HG03039 (cell line): Measurements from ENCODE around the gene OR4K1.
"Not testable (repeated sequence)": the region's sequence is repeated elsewhere in the genome, so short reads cannot be mapped to it uniquely, and the experiment has no call there.

Source experiments
- ATAC-seq: cut with Tn5 transposase; IDR thresholded peaks from one replicate; pipeline ENCODE4 v1.9.1; 2021; ENCODE audit warnings: mild to moderate bottlenecking, moderate library complexity; ENCODE audit not compliant: unreplicated experiment

OR4K1 gene, protein sequence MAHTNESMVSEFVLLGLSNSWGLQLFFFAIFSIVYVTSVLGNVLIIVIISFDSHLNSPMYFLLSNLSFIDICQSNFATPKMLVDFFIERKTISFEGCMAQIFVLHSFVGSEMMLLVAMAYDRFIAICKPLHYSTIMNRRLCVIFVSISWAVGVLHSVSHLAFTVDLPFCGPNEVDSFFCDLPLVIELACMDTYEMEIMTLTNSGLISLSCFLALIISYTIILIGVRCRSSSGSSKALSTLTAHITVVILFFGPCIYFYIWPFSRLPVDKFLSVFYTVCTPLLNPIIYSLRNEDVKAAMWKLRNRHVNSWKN

DNA sequence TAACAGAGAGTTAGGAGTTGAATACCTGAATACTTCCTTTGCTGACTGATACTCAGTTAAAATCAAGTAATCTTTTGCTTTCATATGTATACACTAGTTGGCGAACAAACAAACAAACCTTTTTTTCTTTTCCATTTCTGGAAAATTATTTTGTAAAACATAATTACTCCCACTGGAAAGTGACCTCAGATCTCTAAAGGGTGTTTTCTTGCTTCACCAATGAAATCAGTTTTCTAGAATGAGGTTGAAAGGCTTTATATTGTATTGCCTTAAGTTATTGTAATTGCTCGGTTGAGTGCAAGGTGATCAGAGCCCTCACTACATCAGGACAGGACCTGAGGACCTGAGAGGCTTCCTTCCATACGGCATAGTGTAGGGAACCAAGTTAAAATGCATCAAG, at the start of gene OR4K1:
OR4K1 (plus strand) TSS at position 301 of the 400 bp plus-strand sequence. CDS start 4,750 bp downstream, outside the sequence.
- no peak for ATAC-seq

DNA sequence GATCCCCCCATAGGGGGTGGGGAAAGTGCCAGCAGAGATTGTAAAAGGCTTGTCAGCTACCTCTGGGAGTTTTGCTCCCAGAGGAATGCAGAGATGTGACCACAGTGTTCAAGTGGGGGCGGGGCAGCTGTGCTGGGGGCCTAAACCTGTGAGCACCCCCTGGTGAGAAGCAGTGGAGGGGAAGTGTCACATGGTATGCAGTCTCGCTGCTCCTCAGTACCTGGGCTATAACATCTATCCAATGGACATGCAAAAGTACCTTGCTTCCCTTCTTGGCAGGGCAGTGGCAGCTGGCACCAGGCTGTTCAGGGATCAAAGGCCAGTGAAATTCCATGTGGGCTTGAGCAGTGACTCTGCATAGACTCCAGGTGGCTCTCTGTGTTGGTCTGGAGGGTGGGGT, 35.4 kb upstream of the OR4K1 start:
- ATAC-seq = no peak

DNA sequence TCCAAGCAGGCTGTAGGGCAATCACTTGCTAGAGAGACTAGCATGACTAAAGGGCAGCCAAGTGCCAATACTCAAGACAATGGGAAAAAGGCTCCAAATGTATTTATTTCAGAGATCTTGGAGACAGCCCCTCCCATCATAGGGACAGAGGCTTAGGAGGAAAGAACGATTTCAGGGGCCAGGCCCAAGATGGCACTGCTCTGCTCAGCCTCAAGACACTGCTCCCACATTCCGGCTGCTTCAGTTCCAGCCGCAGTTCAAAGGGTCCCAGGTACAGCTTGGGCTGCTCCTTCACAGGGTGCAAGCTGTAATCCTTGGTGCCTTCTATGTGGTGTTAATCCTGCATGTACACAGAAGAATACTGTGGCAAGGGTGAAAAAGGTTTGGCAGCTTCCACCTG, 29.7 kb upstream of the OR4K1 start:
- ATAC-seq = no peak

DNA sequence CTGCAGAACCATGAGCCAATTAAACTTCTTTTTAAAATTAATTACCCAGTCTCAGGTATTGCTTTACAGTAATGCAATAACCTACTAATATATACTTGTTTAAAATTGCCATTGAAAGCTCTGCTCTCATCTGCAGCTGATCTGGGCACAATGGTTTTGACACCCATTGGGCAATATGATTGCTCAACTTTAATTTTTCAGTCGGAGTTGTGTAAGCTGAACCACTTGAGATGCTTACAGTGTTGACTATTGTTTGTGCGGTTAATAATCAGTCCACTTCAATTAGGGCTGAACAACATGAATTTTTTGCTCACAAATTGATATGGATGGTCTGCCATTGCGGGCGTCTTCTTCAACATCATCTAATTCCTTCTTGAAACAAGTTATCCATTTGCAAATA, 28.3 kb upstream of the OR4K1 start:
- ATAC-seq = no peak

DNA sequence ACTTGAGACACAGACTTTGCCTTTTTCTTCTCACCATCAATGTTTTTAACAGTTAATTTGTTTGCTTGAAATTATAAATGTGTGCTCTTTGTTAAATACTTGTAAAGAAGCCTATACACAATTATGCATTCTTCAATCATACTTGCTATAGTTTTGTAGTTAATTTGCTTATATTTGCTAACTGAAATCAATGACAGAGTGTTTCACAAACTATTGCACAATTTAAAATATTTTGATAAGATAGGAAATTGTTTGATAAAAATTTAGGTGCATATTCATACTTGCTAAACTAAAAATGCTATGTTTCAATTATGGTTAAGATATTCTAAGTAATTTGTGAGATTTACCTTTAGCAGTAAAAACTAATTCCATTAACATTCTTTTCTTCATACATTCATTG, 24.1 kb upstream of the OR4K1 start:
- no peak for ATAC-seq

DNA sequence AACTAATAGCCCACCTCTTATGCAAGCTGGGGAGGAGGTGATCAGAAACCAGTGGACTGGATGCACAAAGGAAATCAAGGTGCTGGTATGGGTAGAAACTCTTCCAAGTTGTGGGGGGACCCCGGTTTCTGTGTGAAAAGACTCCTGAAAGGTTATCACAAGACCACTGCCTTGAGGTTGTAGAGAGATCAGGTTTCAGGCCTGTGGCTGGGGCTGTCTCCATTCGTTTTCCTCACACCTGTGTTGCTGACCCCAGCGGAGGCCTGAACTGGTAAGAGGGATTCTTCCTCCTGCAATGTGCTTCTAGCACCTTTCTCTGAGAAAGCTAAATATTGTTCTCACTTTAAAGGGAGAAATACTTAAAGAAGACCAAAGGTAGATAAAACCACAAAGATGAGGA, 19.6 kb upstream of the OR4K1 start:
- ATAC-seq = no peak

DNA sequence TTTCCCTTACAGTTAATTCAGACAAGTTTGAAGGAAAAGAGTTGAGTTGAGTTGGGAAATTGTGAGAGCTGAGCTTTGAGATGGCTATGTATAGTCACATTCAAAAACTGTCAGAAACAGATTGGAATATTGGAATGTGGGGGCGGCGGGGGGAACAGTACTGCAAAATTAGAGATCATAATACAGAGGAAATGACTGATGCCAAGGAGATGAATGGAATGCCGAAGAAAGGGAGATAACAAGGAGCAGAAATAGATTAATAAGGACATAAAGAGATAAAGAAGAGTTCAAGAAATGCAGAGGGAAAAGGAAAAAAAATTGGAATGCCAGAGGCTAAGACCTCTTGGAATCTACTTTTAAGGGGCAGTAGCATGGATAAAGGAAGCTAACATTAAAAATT, 13.5 kb upstream of the OR4K1 start:
- no peak for ATAC-seq

DNA sequence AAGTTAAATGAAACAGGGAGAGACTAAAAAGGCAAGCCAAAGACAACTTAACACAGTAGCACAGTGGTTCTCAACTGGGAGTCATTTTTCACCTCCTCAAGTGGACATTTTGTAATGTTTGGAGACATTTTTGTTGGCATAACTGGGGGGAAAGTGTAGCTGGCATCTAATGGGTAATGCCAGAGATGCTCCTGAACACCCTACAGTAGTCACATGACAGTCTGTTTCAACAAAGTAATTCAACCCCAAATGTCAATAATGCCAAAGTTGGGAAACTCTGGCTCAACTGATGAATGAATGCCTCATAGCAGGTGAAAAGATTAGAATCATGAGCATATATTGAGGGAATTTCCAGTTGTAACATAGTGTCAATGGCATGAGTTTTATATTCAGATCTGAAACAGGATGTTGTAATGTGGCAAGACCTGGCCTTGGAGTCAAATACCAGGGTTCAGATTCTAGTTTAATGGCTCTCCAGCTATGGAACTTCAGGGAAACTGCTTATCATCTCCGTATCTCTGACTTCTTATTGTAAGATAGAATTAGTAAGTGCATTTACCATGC, 12.7 kb upstream of the OR4K1 start:
- ATAC-seq = no peak

DNA sequence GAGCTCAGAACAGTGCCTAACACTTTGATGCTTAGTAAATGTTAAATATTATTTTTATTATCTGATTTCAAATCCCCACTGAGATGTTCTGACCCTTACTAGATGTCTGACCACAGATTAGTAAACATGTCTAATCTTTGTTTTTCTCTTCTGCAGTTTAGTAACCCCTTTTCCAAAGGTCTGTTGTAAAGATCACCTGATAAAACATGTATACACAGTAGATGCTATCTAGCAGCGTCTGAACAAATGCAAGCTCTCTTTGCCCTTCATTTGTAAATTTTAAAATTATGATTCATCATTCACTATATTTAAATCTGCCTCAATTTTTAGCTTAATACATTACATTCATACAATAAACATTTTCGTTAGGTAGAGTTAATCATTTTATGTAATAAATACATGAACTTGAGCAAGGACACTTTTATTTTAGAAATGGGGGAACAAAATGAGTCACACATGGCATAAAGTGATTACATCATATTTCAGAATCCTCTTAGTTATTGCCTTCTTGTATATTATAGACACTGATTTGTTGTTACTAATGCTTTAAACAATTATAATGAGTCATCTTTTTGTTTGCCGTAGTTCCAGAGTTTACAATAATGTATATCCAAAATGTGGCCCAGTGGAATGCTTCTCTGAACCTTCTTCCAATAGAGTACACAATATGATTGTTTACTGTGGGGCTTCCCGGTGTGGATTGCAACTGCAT, 12.0 kb upstream of the OR4K1 start:
- no peak for ATAC-seq

DNA sequence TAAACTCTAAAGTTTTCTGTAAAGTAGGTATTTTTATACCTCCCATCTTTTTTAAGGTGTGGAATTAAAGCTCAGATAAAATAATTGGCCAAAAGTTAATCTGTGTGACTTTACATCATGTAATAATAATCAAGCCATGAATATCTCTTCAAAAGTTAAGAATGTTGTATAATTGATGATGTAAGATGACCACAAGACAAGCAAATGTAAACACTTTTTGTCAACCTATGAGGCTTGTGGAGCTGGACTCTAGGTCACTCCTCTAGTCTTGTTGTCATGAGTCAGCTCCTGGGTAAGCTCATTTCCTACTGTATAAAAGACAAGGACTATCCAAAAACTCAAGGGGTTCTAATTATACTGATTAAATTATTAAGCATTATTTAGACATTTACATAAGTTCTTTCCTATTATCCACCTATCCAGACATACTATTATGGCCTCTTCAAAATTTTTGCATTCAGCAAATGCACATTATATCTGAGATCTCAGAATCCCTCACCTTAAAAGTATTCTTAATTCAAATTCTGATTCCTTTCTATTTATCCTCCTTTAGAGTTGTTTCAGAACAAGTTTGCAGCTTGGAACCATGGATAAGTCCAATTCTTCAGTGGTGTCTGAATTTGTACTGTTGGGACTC, 10.6 kb upstream of the OR4K1 start, which contains the start of gene OR4K5:
OR4K5 (plus strand) TSS at position 587 of the 637 bp plus-strand sequence; CDS start at position 587, 0 bp downstream.
- ATAC-seq = no peak

DNA sequence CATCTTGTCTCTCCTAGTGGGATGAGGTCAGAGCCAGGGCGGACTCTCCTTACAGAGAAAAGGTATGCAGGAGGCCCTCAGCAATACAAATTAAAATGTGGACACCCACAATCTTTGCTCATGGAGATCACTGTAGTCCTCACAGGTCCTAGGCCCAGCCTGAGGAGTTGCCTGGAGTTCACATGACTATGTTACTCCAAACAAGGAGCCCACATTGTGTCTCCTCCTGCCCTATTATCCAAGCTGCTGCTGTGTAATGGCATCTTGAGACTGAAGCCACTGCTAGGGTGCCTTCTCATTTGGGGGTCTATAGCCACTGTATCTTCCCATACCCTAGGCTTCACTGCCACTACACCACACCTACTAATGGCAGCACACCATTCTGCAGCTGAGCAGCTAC, 11.0 kb downstream of the OR4K1 start:
- ATAC-seq = no peak

DNA sequence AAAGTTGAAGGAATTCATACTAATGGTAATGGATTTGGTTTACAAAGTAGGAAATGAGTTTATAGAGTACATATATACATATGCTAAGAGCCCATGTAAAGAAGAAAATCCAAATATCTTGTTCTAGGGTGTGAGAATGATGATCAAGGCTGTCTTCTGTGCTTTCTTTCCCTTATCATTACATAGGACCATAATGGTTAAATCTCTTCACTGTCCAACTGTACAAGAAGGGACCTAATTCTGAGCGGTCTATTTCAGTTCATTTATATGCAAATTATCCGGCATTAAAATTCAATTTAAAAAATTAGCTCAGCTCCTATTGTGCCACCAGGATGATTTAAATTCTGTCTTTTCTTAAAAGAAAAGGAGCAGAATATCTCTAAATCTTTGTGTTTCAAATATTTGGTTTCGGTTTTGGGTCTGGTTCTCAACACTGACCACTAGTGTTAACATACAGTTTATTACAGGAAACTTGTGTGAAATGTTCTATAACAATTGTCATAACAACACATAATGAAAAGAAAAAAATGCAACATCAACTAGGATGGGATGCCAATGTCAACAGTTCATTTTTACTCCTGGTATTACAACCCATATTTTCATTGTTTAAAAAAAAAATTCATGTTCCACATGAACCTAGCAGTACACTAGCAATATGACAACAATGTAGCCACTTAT, 16.8 kb downstream of the OR4K1 start:
- no peak for ATAC-seq

DNA sequence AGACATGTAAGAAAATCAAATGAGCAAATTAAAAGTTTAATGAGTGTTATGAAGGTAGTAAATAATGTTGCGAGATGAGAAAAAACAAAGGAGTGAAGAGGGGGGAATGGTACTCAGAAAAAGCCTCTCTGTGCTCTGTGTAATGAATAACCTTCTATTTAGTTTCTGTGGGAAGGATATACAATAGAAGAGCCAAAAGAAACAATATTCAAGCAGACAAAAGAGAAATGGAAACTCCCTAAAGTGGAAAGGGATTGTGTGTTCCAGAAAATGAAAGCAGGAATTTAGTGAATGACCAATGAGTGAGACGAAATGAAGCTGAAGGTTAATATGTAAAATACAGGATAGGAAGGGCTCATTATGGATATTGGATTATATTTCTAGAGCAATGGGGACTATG, 18.5 kb downstream of the OR4K1 start:
- ATAC-seq = no peak

DNA sequence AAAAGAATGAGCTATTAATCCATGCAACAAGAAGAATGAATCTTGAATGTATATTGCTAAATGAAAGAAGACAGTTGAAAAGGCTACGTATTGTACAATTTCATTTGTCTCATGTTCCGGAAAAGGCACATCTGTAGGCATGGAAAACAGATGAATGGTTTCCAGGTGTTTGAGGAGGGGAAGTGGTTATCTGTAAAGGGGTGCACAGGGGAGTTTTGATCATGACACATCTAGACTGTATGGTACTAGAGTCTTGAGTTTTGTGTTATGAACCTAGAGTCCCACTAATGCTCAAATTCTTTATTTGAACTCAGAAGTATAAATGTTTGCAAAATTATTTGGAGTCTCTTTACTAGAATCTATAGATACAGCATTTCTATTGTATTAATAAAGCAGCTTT, 39.0 kb downstream of the OR4K1 start:
- ATAC-seq = not testable (repeated sequence)

DNA sequence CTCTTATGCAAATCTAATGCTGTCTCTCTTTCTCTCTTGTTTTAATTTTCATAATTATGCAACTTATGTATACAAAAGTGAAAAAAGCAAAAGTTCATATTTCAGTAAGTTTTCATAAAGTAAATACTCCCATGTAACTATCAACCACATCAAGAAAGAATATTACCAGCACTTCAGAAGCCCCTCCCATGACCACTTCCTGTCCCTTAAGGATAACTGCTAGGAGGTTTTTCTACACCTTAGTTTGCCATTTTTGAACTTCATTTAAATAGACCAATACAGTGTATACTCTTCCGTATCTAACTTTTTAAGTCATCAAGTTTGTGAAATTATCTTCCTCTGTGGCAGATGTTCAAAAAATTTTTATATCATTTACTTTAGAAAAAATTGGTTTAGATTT, 44.1 kb downstream of the OR4K1 start:
- no peak for ATAC-seq

DNA sequence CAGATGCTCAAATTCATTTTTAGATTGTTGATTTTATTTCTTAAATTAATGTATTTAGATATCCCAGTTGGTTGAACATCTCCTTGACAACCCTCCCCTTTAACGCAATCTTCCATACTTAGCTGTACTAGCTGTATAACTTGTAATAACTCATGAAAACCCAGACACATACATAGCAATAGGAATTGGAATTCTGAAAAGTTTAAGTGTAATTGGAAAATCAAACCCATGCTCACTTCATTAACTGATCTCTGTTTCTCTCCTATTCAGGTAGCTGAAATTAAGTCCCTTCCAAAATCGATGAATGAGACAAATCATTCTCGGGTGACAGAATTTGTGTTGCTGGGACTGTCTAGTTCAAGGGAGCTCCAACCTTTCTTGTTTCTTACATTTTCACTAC, 44.6 kb downstream of the OR4K1 start, which contains the start of gene OR4K15:
OR4K15 (plus strand) TSS at position 301 of the 400 bp plus-strand sequence; CDS start at position 301, 0 bp downstream.
- no peak for ATAC-seq
